ENCODE measurements around the gene AADACL2.

Gene AADACL2

DNA sequence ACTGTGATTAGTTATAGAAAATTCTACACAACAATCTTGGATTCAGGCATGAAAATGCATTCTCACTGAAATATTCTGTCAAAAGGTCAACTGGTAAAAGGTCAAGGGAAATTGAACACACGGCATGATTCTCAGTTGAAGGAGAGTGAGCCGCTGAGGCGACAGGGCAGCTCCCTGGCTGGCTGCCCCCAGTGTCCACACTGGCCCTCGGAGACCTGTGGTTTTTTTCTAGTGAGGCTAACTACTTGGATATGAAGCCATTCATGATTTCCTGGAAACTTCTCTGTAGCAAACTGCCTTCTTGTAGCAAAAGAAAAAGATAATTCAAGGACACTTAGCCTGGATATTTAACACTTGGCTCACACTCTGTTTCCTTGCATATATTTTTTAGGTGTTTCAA is 37.2 kb downstream of the AADACL2 start:
- TF ChIP-seq FOXP2 (optimal IDR thresholded peaks at IDR 0.05; ENCODE audit: borderline replicate concordance, extremely low read depth, extremely low read length, insufficient read depth) (no peak), POLR2AphosphoS5 (IDR thresholded peaks at IDR 0.05; ENCODE audit: low read depth, low read length) (no peak), SIN3A (IDR thresholded peaks at IDR 0.05; ENCODE audit: borderline replicate concordance, insufficient read depth, low read length) (no peak), TAF1 (IDR thresholded peaks at IDR 0.05; ENCODE audit: borderline replicate concordance, insufficient read depth, low read length) (no peak)
- TF ChIP-seq, protein P1, sequence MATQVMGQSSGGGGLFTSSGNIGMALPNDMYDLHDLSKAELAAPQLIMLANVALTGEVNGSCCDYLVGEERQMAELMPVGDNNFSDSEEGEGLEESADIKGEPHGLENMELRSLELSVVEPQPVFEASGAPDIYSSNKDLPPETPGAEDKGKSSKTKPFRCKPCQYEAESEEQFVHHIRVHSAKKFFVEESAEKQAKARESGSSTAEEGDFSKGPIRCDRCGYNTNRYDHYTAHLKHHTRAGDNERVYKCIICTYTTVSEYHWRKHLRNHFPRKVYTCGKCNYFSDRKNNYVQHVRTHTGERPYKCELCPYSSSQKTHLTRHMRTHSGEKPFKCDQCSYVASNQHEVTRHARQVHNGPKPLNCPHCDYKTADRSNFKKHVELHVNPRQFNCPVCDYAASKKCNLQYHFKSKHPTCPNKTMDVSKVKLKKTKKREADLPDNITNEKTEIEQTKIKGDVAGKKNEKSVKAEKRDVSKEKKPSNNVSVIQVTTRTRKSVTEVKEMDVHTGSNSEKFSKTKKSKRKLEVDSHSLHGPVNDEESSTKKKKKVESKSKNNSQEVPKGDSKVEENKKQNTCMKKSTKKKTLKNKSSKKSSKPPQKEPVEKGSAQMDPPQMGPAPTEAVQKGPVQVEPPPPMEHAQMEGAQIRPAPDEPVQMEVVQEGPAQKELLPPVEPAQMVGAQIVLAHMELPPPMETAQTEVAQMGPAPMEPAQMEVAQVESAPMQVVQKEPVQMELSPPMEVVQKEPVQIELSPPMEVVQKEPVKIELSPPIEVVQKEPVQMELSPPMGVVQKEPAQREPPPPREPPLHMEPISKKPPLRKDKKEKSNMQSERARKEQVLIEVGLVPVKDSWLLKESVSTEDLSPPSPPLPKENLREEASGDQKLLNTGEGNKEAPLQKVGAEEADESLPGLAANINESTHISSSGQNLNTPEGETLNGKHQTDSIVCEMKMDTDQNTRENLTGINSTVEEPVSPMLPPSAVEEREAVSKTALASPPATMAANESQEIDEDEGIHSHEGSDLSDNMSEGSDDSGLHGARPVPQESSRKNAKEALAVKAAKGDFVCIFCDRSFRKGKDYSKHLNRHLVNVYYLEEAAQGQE (IDR thresholded peaks at IDR 0.05; ENCODE audit: insufficient read depth in 1 of 2, low read depth in 2 of 2, low read length in 2 of 2): no peak

DNA sequence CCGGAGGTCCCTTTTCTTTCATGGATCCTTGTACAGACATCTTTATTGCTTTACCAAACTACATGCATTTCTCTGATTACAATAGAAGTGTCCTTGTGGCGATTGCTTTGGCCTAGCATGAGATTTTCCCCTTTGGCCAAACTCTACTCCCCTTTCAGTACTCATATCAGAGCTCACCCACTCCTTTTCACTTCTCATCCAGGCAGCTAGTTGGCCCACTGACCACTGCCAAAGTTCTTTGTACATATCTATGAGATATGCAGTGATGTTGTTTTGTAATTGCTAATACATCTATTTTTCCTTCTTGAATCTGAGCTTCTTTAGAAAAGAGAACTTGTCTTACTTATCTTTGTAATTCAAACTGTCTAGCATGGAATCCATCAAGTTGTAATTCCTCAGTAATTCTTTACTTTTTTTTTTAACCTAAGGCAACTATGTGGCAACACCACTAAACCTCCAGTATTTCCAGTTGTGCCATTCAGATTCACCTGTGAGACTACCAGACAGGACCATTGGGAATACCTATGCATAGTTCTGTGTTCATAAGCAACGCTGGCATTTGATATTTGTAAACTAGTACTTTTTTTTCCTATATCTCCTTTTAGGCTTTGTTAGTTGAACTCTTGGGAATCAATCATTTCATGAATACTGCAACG is 39.2 kb downstream of the AADACL2 start:
- TF ChIP-seq FOXP2 (optimal IDR thresholded peaks at IDR 0.05; ENCODE audit: borderline replicate concordance, extremely low read depth, extremely low read length, insufficient read depth): no peak
- TF ChIP-seq, protein P1 (IDR thresholded peaks at IDR 0.05; ENCODE audit: insufficient read depth in 1 of 2, low read depth in 2 of 2, low read length in 2 of 2): no peak
- TF ChIP-seq POLR2AphosphoS5 (IDR thresholded peaks at IDR 0.05; ENCODE audit: low read depth, low read length): no peak
- no peak for TF ChIP-seq SIN3A (IDR thresholded peaks at IDR 0.05; ENCODE audit: borderline replicate concordance, insufficient read depth, low read length)
- TF ChIP-seq TAF1 (IDR thresholded peaks at IDR 0.05; ENCODE audit: borderline replicate concordance, insufficient read depth, low read length): no peak

DNA sequence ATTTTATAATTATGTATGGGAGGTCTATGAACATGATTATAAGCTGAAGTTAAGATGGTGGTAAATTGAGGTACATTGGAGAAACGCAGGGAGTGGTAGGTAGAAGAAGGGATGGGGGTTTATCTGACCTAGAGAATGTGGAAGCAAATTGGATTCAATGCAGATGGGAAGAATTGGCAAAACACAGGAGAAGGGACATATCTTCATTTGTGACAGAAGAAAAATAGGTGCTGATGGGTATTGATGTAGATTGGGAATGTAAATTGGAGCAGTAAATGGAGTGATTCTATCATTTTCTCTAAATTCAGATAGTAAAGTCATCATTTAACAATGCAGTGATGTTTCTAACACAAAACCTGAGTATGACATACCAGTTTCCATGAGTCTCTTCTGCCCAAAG is 40.5 kb downstream of the AADACL2 start:
- TF ChIP-seq, protein P1 (IDR thresholded peaks at IDR 0.05; ENCODE audit: insufficient read depth in 1 of 2, low read depth in 2 of 2, low read length in 2 of 2): no peak
- no peak for TF ChIP-seq FOXP2 (optimal IDR thresholded peaks at IDR 0.05; ENCODE audit: borderline replicate concordance, extremely low read depth, extremely low read length, insufficient read depth)
- TF ChIP-seq SIN3A (IDR thresholded peaks at IDR 0.05; ENCODE audit: borderline replicate concordance, insufficient read depth, low read length): no peak
- no peak for TF ChIP-seq TAF1 (IDR thresholded peaks at IDR 0.05; ENCODE audit: borderline replicate concordance, insufficient read depth, low read length)
- no peak for TF ChIP-seq POLR2AphosphoS5 (IDR thresholded peaks at IDR 0.05; ENCODE audit: low read depth, low read length)

DNA sequence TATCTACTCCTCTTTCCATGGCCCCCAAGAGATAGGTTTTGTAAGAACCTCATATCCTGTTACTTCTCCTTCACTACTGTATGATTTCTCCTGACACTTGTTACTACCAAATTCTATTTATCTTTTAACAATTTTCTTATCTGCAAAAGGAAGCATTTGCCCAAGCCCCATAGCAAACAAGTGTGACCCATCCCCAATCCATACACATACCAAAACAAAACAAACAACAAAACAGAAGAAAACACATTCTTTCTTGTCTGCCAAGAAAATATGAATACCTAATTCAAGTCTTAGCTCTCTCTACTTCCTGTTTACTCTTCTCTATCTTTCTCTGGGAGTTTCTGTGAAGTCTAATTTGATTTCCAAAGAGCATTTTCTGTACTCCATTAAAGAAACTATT is 41.2 kb downstream of the AADACL2 start:
- TF ChIP-seq FOXP2 (optimal IDR thresholded peaks at IDR 0.05; ENCODE audit: borderline replicate concordance, extremely low read depth, extremely low read length, insufficient read depth) (no peak), POLR2AphosphoS5 (IDR thresholded peaks at IDR 0.05; ENCODE audit: low read depth, low read length) (no peak), TAF1 (IDR thresholded peaks at IDR 0.05; ENCODE audit: borderline replicate concordance, insufficient read depth, low read length) (no peak), SIN3A (IDR thresholded peaks at IDR 0.05; ENCODE audit: borderline replicate concordance, insufficient read depth, low read length) (no peak)
- TF ChIP-seq, protein P1 (IDR thresholded peaks at IDR 0.05; ENCODE audit: insufficient read depth in 1 of 2, low read depth in 2 of 2, low read length in 2 of 2): no peak

Data from PFSK-1 (cell line).